Measurements from ENCODE around the gene KNDC1. TPM values are rescaled to one million over a fixed set of nuclear protein-coding genes. Genes with fewer than 3 reads are reported as not detected.

KNDC1 gene
- total and polyA plus RNA-seq, 2 of the 4 experiments (the other 2 are of a cell fraction), result 0.18 to 1.1 TPM

DNA sequence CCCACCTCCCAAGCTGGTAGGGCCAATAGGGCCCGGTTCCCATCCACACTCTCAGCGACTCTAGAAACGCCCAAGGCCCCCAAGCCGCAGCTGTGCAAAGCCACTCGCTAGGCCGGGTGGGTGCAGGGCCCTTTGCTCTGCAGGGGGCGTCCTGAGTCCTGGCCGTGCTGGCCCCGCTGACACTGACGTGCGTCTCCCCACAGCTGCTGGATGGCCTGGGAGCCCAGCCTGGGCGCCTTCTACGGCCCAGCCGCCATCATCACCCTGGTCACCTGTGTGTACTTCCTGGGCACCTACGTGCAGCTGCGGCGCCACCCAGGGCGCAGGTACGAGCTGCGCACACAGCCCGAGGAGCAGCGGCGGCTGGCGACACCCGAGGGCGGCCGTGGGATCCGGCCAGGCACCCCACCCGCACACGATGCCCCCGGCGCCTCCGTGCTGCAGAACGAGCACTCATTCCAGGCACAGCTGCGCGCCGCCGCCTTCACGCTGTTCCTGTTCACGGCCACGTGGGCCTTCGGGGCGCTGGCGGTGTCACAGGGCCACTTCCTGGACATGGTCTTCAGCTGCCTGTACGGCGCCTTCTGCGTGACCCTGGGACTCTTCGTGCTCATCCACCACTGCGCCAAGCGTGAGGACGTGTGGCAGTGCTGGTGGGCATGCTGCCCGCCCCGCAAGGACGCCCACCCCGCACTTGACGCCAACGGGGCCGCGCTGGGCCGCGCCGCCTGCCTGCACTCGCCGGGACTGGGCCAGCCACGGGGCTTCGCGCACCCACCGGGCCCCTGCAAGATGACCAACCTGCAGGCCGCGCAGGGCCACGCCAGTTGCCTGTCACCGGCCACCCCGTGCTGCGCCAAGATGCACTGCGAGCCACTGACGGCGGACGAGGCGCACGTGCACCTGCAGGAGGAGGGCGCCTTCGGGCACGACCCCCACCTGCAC lies 31.6 kb upstream of the KNDC1 start:
- no peak overlapping the region for H4K91ac ChIP-seq (ENCODE audit: insufficient read depth, low read depth, low read length)
- no peak overlapping the region for H2AFZ ChIP-seq (replicated peaks; ENCODE audit: low read length, poor library complexity)
- H2BK20ac ChIP-seq (ENCODE audit: low read depth, low read length), result no peak overlapping the region
- no peak overlapping the region for H4K5ac ChIP-seq (ENCODE audit: low read depth, low read length)
- no peak overlapping the region for H3K56ac ChIP-seq (ENCODE audit: extremely low read depth, insufficient read depth, low read length)
- H3K4ac ChIP-seq (ENCODE audit: low read depth, low read length), result no peak overlapping the region
- no peak overlapping the region for H3K4me3 ChIP-seq (ENCODE audit: insufficient read depth, low read depth, low read length)
- no peak overlapping the region for H2BK15ac ChIP-seq (ENCODE audit: low read depth, low read length)
- H3K27me3 ChIP-seq (ENCODE audit: control insufficient read depth, insufficient read depth, low read length), result no peaks in the 10 kb centered on the region; the same call in 1 of the 2 replicates
- no peak overlapping the region for H3K14ac ChIP-seq (replicated peaks; ENCODE audit: low read depth, low read length)
- H3K4me1 ChIP-seq (ENCODE audit: control insufficient read depth, insufficient read depth, low read length), result no peaks in the 10 kb centered on the region
- H2BK120ac ChIP-seq (ENCODE audit: low read depth, low read length), result no peak overlapping the region
- ChIA-PET POLR2A (ENCODE audit: unreplicated experiment) (no interaction called here), CTCF (no interaction called here)
- no peak for DNase-seq
- in situ Hi-C loops (cut with MboI; ENCODE audit: low sequenced_read_pairs) (loop anchor here (25.0 kb wide), 1 partner anchor 466 kb away; no protein-coding TSS in a partner anchor), dilution Hi-C loops (cut with HindIII; ENCODE audit: low sequenced_read_pairs, unreplicated experiment) (no loop called here), intact Hi-C loops (cut with micrococcal nuclease) (no loop called here)
- no peak overlapping the region for H3K18ac ChIP-seq (ENCODE audit: low read depth, low read length)
- no peaks in the 10 kb centered on the region for H3K79me1 ChIP-seq (ENCODE audit: low read depth in 1 of 2, low read length in 2 of 2)
- no peaks in the 10 kb centered on the region for H4K20me1 ChIP-seq (ENCODE audit: insufficient read depth, low read length)
- peaks cover 1% of the 10 kb centered on the region; the same call in 1 of the 2 replicates for H3K9me3 ChIP-seq (ENCODE audit: control insufficient read depth, insufficient read depth, low read length)
- H4K8ac ChIP-seq (ENCODE audit: low read depth in 2 of 2, low read length in 2 of 2), result no peak overlapping the region
- H2AK9ac ChIP-seq (replicated peaks; ENCODE audit: low read depth, low read length, poor library complexity), result no peak overlapping the region
- no peaks in the 10 kb centered on the region for H3K9me1 ChIP-seq (ENCODE audit: insufficient read depth, low read length)
- no peak overlapping the region for H3K4me2 ChIP-seq (ENCODE audit: low read depth, low read length)
- H3K23ac ChIP-seq (ENCODE audit: low read depth, low read length), result no peak overlapping the region
- BruUV-seq (replicated peaks), result no TSS peak
- H3K27ac ChIP-seq (ENCODE audit: insufficient read depth, low read length), result no peak overlapping the region
- ATAC-seq (ENCODE audit: low read depth), result no peak
- no peak overlapping the region for H3K9ac ChIP-seq (ENCODE audit: low read depth, low read length)
- H3K36me3 ChIP-seq (ENCODE audit: control insufficient read depth, insufficient read depth, low read length), result no peaks in the 10 kb centered on the region
- H2AK5ac ChIP-seq (ENCODE audit: low read depth, low read length), result no peak overlapping the region
- 94% methylated on average over 63 of the region's 83 CpGs; no CpG with 5 or more reads in 1 of the 2 experiments for WGBS, 2 experiments (ENCODE audit: extremely low coverage in 2 of 2, insufficient read length in 1 of 2)
- H2BK5ac ChIP-seq (ENCODE audit: low read depth, low read length, poor library complexity, severe bottlenecking), result no peak overlapping the region
- TF ChIP-seq RCOR1 (IDR thresholded peaks at IDR 0.05; ENCODE audit: insufficient replicate concordance, low read length), result no peak
- no peak for TF ChIP-seq BHLHE40 (IDR thresholded peaks at IDR 0.05; ENCODE audit: low read depth, low read length)
- no peak for TF ChIP-seq CEBPB (IDR thresholded peaks at IDR 0.05; ENCODE audit: low read depth, low read length)
- no peak for TF ChIP-seq MAZ (IDR thresholded peaks at IDR 0.05; ENCODE audit: borderline replicate concordance, low read depth, low read length)
- TF ChIP-seq NFE2L2 (IDR thresholded peaks at IDR 0.05; ENCODE audit: low read depth, low read length), result no peak
- TF ChIP-seq SMC3 (IDR thresholded peaks at IDR 0.05; ENCODE audit: low read depth, low read length), result no peak
- no peak for TF ChIP-seq POLR2A (IDR thresholded peaks at IDR 0.05; ENCODE audit: low read depth, low read length)
- TF ChIP-seq MXI1 (IDR thresholded peaks at IDR 0.05; ENCODE audit: borderline replicate concordance, low read depth, low read length), result no peak
- TF ChIP-seq CHD1 (IDR thresholded peaks at IDR 0.05; ENCODE audit: low read depth, low read length), result no peak
- no peak for TF ChIP-seq MAFK (IDR thresholded peaks at IDR 0.05; ENCODE audit: low read depth, low read length)
- TF ChIP-seq, protein P1, sequence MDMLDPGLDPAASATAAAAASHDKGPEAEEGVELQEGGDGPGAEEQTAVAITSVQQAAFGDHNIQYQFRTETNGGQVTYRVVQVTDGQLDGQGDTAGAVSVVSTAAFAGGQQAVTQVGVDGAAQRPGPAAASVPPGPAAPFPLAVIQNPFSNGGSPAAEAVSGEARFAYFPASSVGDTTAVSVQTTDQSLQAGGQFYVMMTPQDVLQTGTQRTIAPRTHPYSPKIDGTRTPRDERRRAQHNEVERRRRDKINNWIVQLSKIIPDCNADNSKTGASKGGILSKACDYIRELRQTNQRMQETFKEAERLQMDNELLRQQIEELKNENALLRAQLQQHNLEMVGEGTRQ (IDR thresholded peaks at IDR 0.05; ENCODE audit: low read depth, low read length), result no peak
- TF ChIP-seq FOS (IDR thresholded peaks at IDR 0.05; ENCODE audit: low read depth, low read length), result no peak
- TF ChIP-seq RFX5 (IDR thresholded peaks at IDR 0.05; ENCODE audit: low read depth, low read length), result no peak
- TF ChIP-seq, protein P2, sequence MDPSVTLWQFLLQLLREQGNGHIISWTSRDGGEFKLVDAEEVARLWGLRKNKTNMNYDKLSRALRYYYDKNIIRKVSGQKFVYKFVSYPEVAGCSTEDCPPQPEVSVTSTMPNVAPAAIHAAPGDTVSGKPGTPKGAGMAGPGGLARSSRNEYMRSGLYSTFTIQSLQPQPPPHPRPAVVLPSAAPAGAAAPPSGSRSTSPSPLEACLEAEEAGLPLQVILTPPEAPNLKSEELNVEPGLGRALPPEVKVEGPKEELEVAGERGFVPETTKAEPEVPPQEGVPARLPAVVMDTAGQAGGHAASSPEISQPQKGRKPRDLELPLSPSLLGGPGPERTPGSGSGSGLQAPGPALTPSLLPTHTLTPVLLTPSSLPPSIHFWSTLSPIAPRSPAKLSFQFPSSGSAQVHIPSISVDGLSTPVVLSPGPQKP (IDR thresholded peaks at IDR 0.05; ENCODE audit: borderline replicate concordance, low read depth, low read length), result no peak
- TF ChIP-seq RAD21 (IDR thresholded peaks at IDR 0.05; ENCODE audit: low read length), result no peak
